Erythroblast (primary cell): ENCODE measurements around the gene SNX17.

Experiments
- GATA1 ChIP-seq: IDR thresholded peaks from 2 replicates; pipeline ENCODE4 v1.6.1; 2011; ENCODE audit warnings: low read depth, mild to moderate bottlenecking, control low read depth, low read length, moderate library complexity
- POLR2A ChIP-seq: IDR thresholded peaks from 2 replicates; pipeline ENCODE4 v1.6.1; 2011; ENCODE audit warnings: mild to moderate bottlenecking, low read length

- TF ChIP-seq GATA1: no peak
- TF ChIP-seq POLR2A: no peak
Observed at GRCh38 chr2:27370816-27371620, 602 bp downstream of the SNX17 start.
